ENCODE data around the gene PPP1R14C. TPM values are rescaled to one million over a fixed set of nuclear protein-coding genes. Genes with fewer than 3 reads are reported as not detected.

PPP1R14C gene
- total and polyA plus RNA-seq, 8 donors, result 11.7 to 33.6 (median 18.6) TPM

- ATAC-seq, result no peak
Observed at GRCh38 chr6:150269130-150269856, 126.4 kb downstream of the PPP1R14C start.

GRCh38 chr6:150269857-150270223 is 127.0 kb downstream of the PPP1R14C start:
- Histone ChIP-seq H3K4me1 (peaks cover 0 to 7% of the 10 kb centered on the region in 2 donors), H3K4me3 (no peak overlapping the region), H3K9me3 (no peaks in the 10 kb centered on the region), H3K27me3 (no peaks in the 10 kb centered on the region), H3K27ac (no peak overlapping the region), H3K36me3 (no peaks in the 10 kb centered on the region)
- DNase-seq (peak in 1 of 4 donors; percentile 40), ATAC-seq (peak; percentile 87)
- intact Hi-C loops (cut with DNase I), result no loop called here
- TF ChIP-seq CTCF (IDR thresholded peaks at IDR 0.05), result no peak

More at GRCh38 chr6:150269130-150269856, 126.4 kb downstream of the PPP1R14C start:
- intact Hi-C loops (cut with DNase I), result no loop called here
- peaks cover 0 to 7% of the 10 kb centered on the region in 2 donors for H3K4me1 ChIP-seq
- H3K36me3 ChIP-seq, result no peaks in the 10 kb centered on the region
- H3K27me3 ChIP-seq, result no peaks in the 10 kb centered on the region
- no peak for TF ChIP-seq CTCF (IDR thresholded peaks at IDR 0.05)
- no peak overlapping the region for H3K27ac ChIP-seq
- H3K9me3 ChIP-seq, result no peaks in the 10 kb centered on the region
- H3K4me3 ChIP-seq, result no peak overlapping the region
- DNase-seq, result no peak

- no peak for DNase-seq
- TF ChIP-seq CTCF (IDR thresholded peaks at IDR 0.05), result no peak
- intact Hi-C loops (cut with DNase I), result no loop called here
Observed at GRCh38 chr6:150270330-150271052, 127.6 kb downstream of the PPP1R14C start.

GRCh38 chr6:150271172-150271500 is 128.3 kb downstream of the PPP1R14C start:
- Histone ChIP-seq H3K27me3 (no peaks in the 10 kb centered on the region), H3K4me3 (no peak overlapping the region), H3K36me3 (no peaks in the 10 kb centered on the region), H3K4me1 (peaks cover 0 to 7% of the 10 kb centered on the region in 2 donors), H3K9me3 (no peaks in the 10 kb centered on the region), H3K27ac (no peak overlapping the region)
- DNase-seq (no peak), ATAC-seq (no peak)
- TF ChIP-seq CTCF (IDR thresholded peaks at IDR 0.05), result no peak
- intact Hi-C loops (cut with DNase I), result no loop called here

More at GRCh38 chr6:150270330-150271052, 127.6 kb downstream of the PPP1R14C start:
- ATAC-seq, result no peak
- H3K27me3 ChIP-seq, result no peaks in the 10 kb centered on the region
- H3K9me3 ChIP-seq, result no peaks in the 10 kb centered on the region
- peaks cover 0 to 7% of the 10 kb centered on the region in 2 donors for H3K4me1 ChIP-seq
- H3K36me3 ChIP-seq, result no peaks in the 10 kb centered on the region
- H3K4me3 ChIP-seq, result no peak overlapping the region
- H3K27ac ChIP-seq, result no peak overlapping the region

GRCh38 chr6:150271501-150272263 is 128.8 kb downstream of the PPP1R14C start:
- no peaks in the 10 kb centered on the region for H3K36me3 ChIP-seq
- H3K27me3 ChIP-seq, result no peaks in the 10 kb centered on the region
- H3K4me1 ChIP-seq, result peaks cover 0 to 7% of the 10 kb centered on the region in 2 donors
- no peak for TF ChIP-seq CTCF (IDR thresholded peaks at IDR 0.05)
- H3K4me3 ChIP-seq, result no peak overlapping the region
- no peaks in the 10 kb centered on the region for H3K9me3 ChIP-seq
- intact Hi-C loops (cut with DNase I), result no loop called here
- H3K27ac ChIP-seq, result no peak overlapping the region
- DNase-seq (no peak), ATAC-seq (no peak)
